Subcutaneous abdominal adipose tissue (tissue), 5 donors: ENCODE data around the gene ASCC3.
"Not testable (repeated sequence)": the region's sequence is repeated elsewhere in the genome, so short reads cannot be mapped to it uniquely, and the experiment has no call there.

Experiments used
- H3K27ac ChIP-seq: one replicate; pipeline ENCODE4 v1.7.0; 2013; ENCODE audit warnings: low read depth, mild to moderate bottlenecking, inconsistent platforms, low read length, moderate library complexity
- H3K27me3 ChIP-seq, 5 donors: one replicate each; pipeline ENCODE4 v1.7.0; 2013; ENCODE audit warnings: low read length in 5 of 5, inconsistent platforms in 1 of 5; ENCODE audit not compliant: control insufficient read depth in 5 of 5, insufficient read depth in 4 of 5
- H3K36me3 ChIP-seq, 5 donors: one replicate each; pipeline ENCODE4 v1.7.0; 2013; ENCODE audit warnings: low read length in 5 of 5; ENCODE audit not compliant: control insufficient read depth in 5 of 5, insufficient read depth in 5 of 5
- H3K4me1 ChIP-seq, 5 donors: one replicate each; pipeline ENCODE4 v1.7.0; 2013; ENCODE audit warnings: low read length in 5 of 5, mild to moderate bottlenecking in 3 of 5, moderate library complexity in 1 of 5; ENCODE audit not compliant: control insufficient read depth in 5 of 5, insufficient read depth in 5 of 5
- H3K4me3 ChIP-seq, 5 donors: one replicate each; pipeline ENCODE4 v1.7.0; 2013; ENCODE audit warnings: low read length in 5 of 5, low read depth in 1 of 5
- H3K9ac ChIP-seq, 5 donors: one replicate each; pipeline ENCODE4 v1.7.0; 2013; ENCODE audit warnings: low read length in 5 of 5, mild to moderate bottlenecking in 4 of 5, moderate library complexity in 3 of 5
- H3K9me3 ChIP-seq, 5 donors: one replicate each; pipeline ENCODE4 v1.7.0; 2013; ENCODE audit warnings: low read length in 5 of 5; ENCODE audit not compliant: control insufficient read depth in 5 of 5
- donor health status: healthy.
- donor health status: healthy.
- donor health status: healthy.
- donor health status: healthy.
- donor health status: healthy.

The ASCC3 gene

GRCh38 chr6:100905067-100905466, 23.9 kb upstream of the ASCC3 start:
- H3K4me3 ChIP-seq: no peak overlapping the region
- no peak overlapping the region for H3K9ac ChIP-seq
- H3K4me1 ChIP-seq: peaks cover 0 to 12% (median 0%) of the 10 kb centered on the region in 5 donors
- no peak overlapping the region for H3K27ac ChIP-seq
- no peaks in the 10 kb centered on the region for H3K9me3 ChIP-seq
- no peaks in the 10 kb centered on the region for H3K27me3 ChIP-seq
- no peaks in the 10 kb centered on the region for H3K36me3 ChIP-seq

- Histone ChIP-seq H3K9ac (no peak overlapping the region), H3K4me1 (peaks cover 0 to 12% (median 0%) of the 10 kb centered on the region in 5 donors), H3K36me3 (no peaks in the 10 kb centered on the region), H3K27ac (no peak overlapping the region), H3K27me3 (no peaks in the 10 kb centered on the region), H3K4me3 (no peak overlapping the region), H3K9me3 (no peaks in the 10 kb centered on the region)
Measured at GRCh38 chr6:100904316-100904715, 23.2 kb upstream of the ASCC3 start.

- no peaks in the 10 kb centered on the region for H3K9me3 ChIP-seq
- H3K4me1 ChIP-seq: peaks cover 0 to 20% (median 3%) of the 10 kb centered on the region in 5 donors
- no peaks in the 10 kb centered on the region for H3K27me3 ChIP-seq
- no peak overlapping the region for H3K9ac ChIP-seq
- H3K4me3 ChIP-seq: no peak overlapping the region
- H3K27ac ChIP-seq: no peak overlapping the region
- no peaks in the 10 kb centered on the region for H3K36me3 ChIP-seq
Measured at GRCh38 chr6:100901582-100901981, 20.5 kb upstream of the ASCC3 start.

GRCh38 chr6:100899202-100899601, 18.1 kb upstream of the ASCC3 start:
- H3K9ac ChIP-seq: no peak overlapping the region
- H3K4me3 ChIP-seq: no peak overlapping the region
- H3K9me3 ChIP-seq: no peaks in the 10 kb centered on the region
- peaks cover 0 to 20% (median 3%) of the 10 kb centered on the region in 5 donors for H3K4me1 ChIP-seq
- H3K27me3 ChIP-seq: no peaks in the 10 kb centered on the region
- no peak overlapping the region for H3K27ac ChIP-seq
- H3K36me3 ChIP-seq: no peaks in the 10 kb centered on the region

- Histone ChIP-seq H3K27ac (no peak overlapping the region), H3K4me3 (no peak overlapping the region), H3K4me1 (peaks cover 0 to 20% (median 3%) of the 10 kb centered on the region in 5 donors), H3K27me3 (no peaks in the 10 kb centered on the region), H3K9me3 (peaks cover 0 to 2% (median 0%) of the 10 kb centered on the region in 5 donors), H3K9ac (no peak overlapping the region), H3K36me3 (no peaks in the 10 kb centered on the region)
Measured at GRCh38 chr6:100897671-100898070, 16.5 kb upstream of the ASCC3 start.

- H3K9me3 ChIP-seq: peaks cover 0 to 2% (median 0%) of the 10 kb centered on the region in 5 donors
- H3K27ac ChIP-seq: no peak overlapping the region
- H3K27me3 ChIP-seq: no peaks in the 10 kb centered on the region
- no peak overlapping the region for H3K9ac ChIP-seq
- peaks cover 0 to 3% (median 0%) of the 10 kb centered on the region in 5 donors for H3K4me1 ChIP-seq
- H3K36me3 ChIP-seq: no peaks in the 10 kb centered on the region
- H3K4me3 ChIP-seq: no peak overlapping the region
Measured at GRCh38 chr6:100893743-100894142, 12.6 kb upstream of the ASCC3 start.

GRCh38 chr6:100892693-100893092, 11.6 kb upstream of the ASCC3 start:
- no peaks in the 10 kb centered on the region for H3K36me3 ChIP-seq

GRCh38 chr6:100892116-100892515, 11.0 kb upstream of the ASCC3 start:
- Histone ChIP-seq H3K9me3 (peaks cover 0 to 2% (median 0%) of the 10 kb centered on the region in 5 donors), H3K36me3 (no peaks in the 10 kb centered on the region), H3K4me3 (no peak overlapping the region), H3K4me1 (no peaks in the 10 kb centered on the region), H3K27ac (no peak overlapping the region), H3K9ac (no peak overlapping the region), H3K27me3 (no peaks in the 10 kb centered on the region)

More at GRCh38 chr6:100892693-100893092, 11.6 kb upstream of the ASCC3 start:
- no peaks in the 10 kb centered on the region for H3K27me3 ChIP-seq
- no peaks in the 10 kb centered on the region for H3K4me1 ChIP-seq
- peaks cover 0 to 2% (median 0%) of the 10 kb centered on the region in 5 donors for H3K9me3 ChIP-seq
- no peak overlapping the region for H3K27ac ChIP-seq
- H3K4me3 ChIP-seq: no peak overlapping the region
- H3K9ac ChIP-seq: no peak overlapping the region

- H3K9ac ChIP-seq: no peak overlapping the region
- no peaks in the 10 kb centered on the region for H3K4me1 ChIP-seq
- H3K27me3 ChIP-seq: no peaks in the 10 kb centered on the region
- no peak overlapping the region for H3K4me3 ChIP-seq
- H3K9me3 ChIP-seq: peaks cover 0 to 2% (median 0%) of the 10 kb centered on the region in 5 donors
- H3K27ac ChIP-seq: no peak overlapping the region
- H3K36me3 ChIP-seq: no peaks in the 10 kb centered on the region
Measured at GRCh38 chr6:100891079-100891478, 9.9 kb upstream of the ASCC3 start.

GRCh38 chr6:100890646-100891045, 9.5 kb upstream of the ASCC3 start:
- not testable (repeated sequence) for H3K36me3 ChIP-seq, H3K9ac ChIP-seq, H3K27me3 ChIP-seq, H3K4me3 ChIP-seq, H3K9me3 ChIP-seq, H3K27ac ChIP-seq, H3K4me1 ChIP-seq

GRCh38 chr6:100889351-100889750, 8.2 kb upstream of the ASCC3 start:
- Histone ChIP-seq H3K36me3 (no peaks in the 10 kb centered on the region), H3K27ac (no peak overlapping the region), H3K9me3 (peaks cover 0 to 2% (median 0%) of the 10 kb centered on the region in 5 donors), H3K4me1 (no peaks in the 10 kb centered on the region), H3K27me3 (no peaks in the 10 kb centered on the region), H3K4me3 (no peak overlapping the region), H3K9ac (no peak overlapping the region)
